PFSK-1 (cell line): ENCODE data around the gene OR5D18.

Source experiments
- SIN3A ChIP-seq: IDR thresholded peaks from 2 replicates; pipeline ENCODE4 v1.6.1; 2012; ENCODE audit warnings: mild to moderate bottlenecking, low read length, moderate library complexity, borderline replicate concordance; ENCODE audit not compliant: insufficient read depth
- TF ChIP-seq, protein P1 (sequence below), 2 experiments: IDR thresholded peaks; 2 replicates each; pipeline versions ENCODE4 v1.6.1 to v1.8.0; 2011 to 2012; ENCODE audit warnings: low read depth in 2 of 2, low read length in 2 of 2, control low read depth in 1 of 2, inconsistent platforms in 1 of 2, mild to moderate bottlenecking in 1 of 2, moderate library complexity in 1 of 2; ENCODE audit not compliant: insufficient read depth in 1 of 2

DNA sequence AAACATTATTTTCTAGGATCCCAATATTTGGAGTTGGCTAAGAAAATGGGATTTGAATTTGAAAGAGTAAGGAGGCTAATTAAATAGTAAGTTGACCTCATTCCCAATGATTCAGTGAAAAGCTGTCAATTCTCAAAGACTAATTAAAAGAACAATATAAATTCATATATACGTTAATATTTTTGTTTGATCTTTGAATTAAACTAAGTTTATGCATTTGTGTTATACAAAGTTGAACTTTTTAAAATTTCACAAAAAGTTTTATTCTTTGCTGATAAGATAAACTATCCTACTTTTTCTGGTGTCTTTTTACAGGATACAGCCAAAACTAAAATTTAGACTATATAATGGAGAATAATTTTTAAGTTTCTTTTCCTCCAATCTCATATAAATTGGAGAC lies 8.4 kb upstream of the OR5D18 start, which contains the start of gene OR5L1:
- no peak for TF ChIP-seq SIN3A
- TF ChIP-seq, protein P1, sequence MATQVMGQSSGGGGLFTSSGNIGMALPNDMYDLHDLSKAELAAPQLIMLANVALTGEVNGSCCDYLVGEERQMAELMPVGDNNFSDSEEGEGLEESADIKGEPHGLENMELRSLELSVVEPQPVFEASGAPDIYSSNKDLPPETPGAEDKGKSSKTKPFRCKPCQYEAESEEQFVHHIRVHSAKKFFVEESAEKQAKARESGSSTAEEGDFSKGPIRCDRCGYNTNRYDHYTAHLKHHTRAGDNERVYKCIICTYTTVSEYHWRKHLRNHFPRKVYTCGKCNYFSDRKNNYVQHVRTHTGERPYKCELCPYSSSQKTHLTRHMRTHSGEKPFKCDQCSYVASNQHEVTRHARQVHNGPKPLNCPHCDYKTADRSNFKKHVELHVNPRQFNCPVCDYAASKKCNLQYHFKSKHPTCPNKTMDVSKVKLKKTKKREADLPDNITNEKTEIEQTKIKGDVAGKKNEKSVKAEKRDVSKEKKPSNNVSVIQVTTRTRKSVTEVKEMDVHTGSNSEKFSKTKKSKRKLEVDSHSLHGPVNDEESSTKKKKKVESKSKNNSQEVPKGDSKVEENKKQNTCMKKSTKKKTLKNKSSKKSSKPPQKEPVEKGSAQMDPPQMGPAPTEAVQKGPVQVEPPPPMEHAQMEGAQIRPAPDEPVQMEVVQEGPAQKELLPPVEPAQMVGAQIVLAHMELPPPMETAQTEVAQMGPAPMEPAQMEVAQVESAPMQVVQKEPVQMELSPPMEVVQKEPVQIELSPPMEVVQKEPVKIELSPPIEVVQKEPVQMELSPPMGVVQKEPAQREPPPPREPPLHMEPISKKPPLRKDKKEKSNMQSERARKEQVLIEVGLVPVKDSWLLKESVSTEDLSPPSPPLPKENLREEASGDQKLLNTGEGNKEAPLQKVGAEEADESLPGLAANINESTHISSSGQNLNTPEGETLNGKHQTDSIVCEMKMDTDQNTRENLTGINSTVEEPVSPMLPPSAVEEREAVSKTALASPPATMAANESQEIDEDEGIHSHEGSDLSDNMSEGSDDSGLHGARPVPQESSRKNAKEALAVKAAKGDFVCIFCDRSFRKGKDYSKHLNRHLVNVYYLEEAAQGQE (IDR thresholded peaks at IDR 0.05; ENCODE audit: insufficient read depth in 1 of 2, low read depth in 2 of 2, low read length in 2 of 2) = no peak
